Activated CD8-positive, alpha-beta T cell treated with anti-CD3 and anti-CD28 coated beads for 36 hours (primary cell): Measurements from ENCODE around the gene SMOC2. TPM values are rescaled to one million over a fixed set of nuclear protein-coding genes. Genes with fewer than 3 reads are reported as not detected.

Source experiments
- ATAC-seq: fragments of 200-7000 bp; cut with Tn5 transposase; one replicate; pipeline ENCODE4 v1.10.0; 2021; ENCODE audit warnings: mild to moderate bottlenecking, moderate library complexity
- CTCF ChIA-PET: fragments of 350-600 bp; sonication (Branson Sonifier 250); formaldehyde crosslinking; loops from one replicate; lab custom pipeline; 2021; ENCODE audit warnings: antibody characterized with exemption; lab: Charles Lee
- POLR2A ChIA-PET: fragments of 350-600 bp; sonication (Branson Sonifier 250); formaldehyde crosslinking; loops from one replicate; lab custom pipeline; 2021; ENCODE audit warnings: antibody characterized with exemption; lab: Charles Lee
- DNase-seq: peaks from one replicate; pipeline ENCODE4 v3.0.0-alpha.2; 2020
- H3K27ac Mint-ChIP-seq: one replicate; pipeline ENCODE4 v1.8.0; 2021; ENCODE audit warnings: mild to moderate bottlenecking, mixed read lengths
- H3K27me3 Mint-ChIP-seq: one replicate; pipeline ENCODE4 v1.8.0; 2021; ENCODE audit warnings: mixed read lengths
- H3K36me3 Mint-ChIP-seq: one replicate; pipeline ENCODE4 v1.8.0; 2021; ENCODE audit warnings: low read depth, mixed read lengths
- H3K4me1 Mint-ChIP-seq: one replicate; pipeline ENCODE4 v1.8.0; 2021; ENCODE audit warnings: low read depth, mixed read lengths
- H3K4me3 Mint-ChIP-seq: one replicate; pipeline ENCODE4 v1.8.0; 2021; ENCODE audit warnings: mild to moderate bottlenecking, moderate library complexity, mixed read lengths
- H3K9me3 Mint-ChIP-seq: one replicate; pipeline ENCODE4 v1.8.0; 2021; ENCODE audit warnings: mixed read lengths
- CTCF ChIP-seq: fragments of 200-600 bp; IDR thresholded peaks from one replicate; pipeline ENCODE4 v1.8.0; 2022; ENCODE audit warnings: antibody characterized with exemption, mild to moderate bottlenecking
- intact Hi-C: fragments of 100-400 bp; cut with micrococcal nuclease; formaldehyde crosslinking; loops from one replicate; pipeline ENCODE4 v1.10.0; 2022
- total RNA-seq, 2 experiments: library from RNA; stranded (reverse); gene quantifications; one replicate each; pipeline ENCODE4 v1.2.3, GENCODE V29; 2021

The SMOC2 gene
- total RNA-seq, 2 experiments from 2014 or later = not detected

- POLR2A ChIA-PET = no interaction called here
- no peak overlapping the region for H3K4me3 Mint-ChIP-seq
- H3K27ac Mint-ChIP-seq = no peak overlapping the region
- DNase-seq = no peak
- no peaks in the 10 kb centered on the region for H3K4me1 Mint-ChIP-seq
- no peaks in the 10 kb centered on the region for H3K9me3 Mint-ChIP-seq
- CTCF ChIA-PET = no interaction called here
- no peak for ATAC-seq
- peaks cover 2% of the 10 kb centered on the region for H3K27me3 Mint-ChIP-seq
- no peak for TF ChIP-seq CTCF
- intact Hi-C loops = no loop called here
- H3K36me3 Mint-ChIP-seq = no peaks in the 10 kb centered on the region
Observed at GRCh38 chr6:168515376-168515775, 74.4 kb downstream of the SMOC2 start.

GRCh38 chr6:168516944-168517741, 76.2 kb downstream of the SMOC2 start:
- Mint-ChIP-seq H3K27me3 (peaks cover 2% of the 10 kb centered on the region), H3K36me3 (no peaks in the 10 kb centered on the region), H3K4me3 (no peak overlapping the region), H3K9me3 (no peaks in the 10 kb centered on the region), H3K4me1 (no peaks in the 10 kb centered on the region), H3K27ac (no peak overlapping the region)
- ChIA-PET CTCF (no interaction called here), POLR2A (interaction anchor here (1.0 kb wide), 1 partner anchor 9 kb away, joined by 3 read pairs; no protein-coding TSS in a partner anchor)
- TF ChIP-seq CTCF = no peak
- DNase-seq = no peak
- no peak for ATAC-seq
- intact Hi-C loops = no loop called here

DNA sequence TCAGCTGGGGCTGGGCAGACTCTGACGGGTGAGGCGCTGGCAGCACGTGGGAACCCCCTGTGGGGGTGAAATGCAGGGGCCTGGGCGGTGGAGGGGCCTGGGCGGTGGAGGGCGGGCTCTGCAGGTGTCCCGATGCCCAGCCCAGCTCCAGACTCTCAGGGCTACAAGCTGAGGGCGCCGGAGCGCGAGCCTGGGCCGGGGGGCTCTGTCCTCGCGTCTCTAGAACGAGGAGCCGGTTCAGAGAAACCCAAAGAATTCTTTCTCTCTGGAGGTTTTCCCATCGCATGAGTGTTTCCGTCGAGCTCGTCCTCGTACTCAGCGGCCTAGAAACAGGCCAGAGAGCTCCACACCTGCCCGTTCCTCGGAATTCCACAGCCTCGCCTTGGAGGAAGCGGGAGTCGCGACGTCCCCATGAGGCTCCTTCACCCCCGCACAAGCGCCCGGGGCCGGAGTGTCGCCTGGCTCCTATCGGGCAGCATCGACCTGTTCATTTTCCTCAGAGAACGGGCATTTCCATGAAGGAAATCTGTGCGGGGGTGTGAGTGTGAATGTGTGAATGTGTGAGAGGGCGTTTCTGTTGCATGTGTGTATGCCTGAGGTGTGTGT, 76.9 kb downstream of the SMOC2 start:
- intact Hi-C loops = no loop called here
- Mint-ChIP-seq H3K27ac (no peak overlapping the region), H3K4me3 (no peak overlapping the region), H3K27me3 (peaks cover 5% of the 10 kb centered on the region), H3K4me1 (no peaks in the 10 kb centered on the region), H3K36me3 (no peaks in the 10 kb centered on the region), H3K9me3 (no peaks in the 10 kb centered on the region)
- POLR2A ChIA-PET = interaction anchor here (1.0 kb wide), 1 partner anchor 9 kb away, joined by 3 read pairs; no protein-coding TSS in a partner anchor
- DNase-seq (no peak), ATAC-seq (no peak)
- CTCF ChIA-PET = no interaction called here
- no peak for TF ChIP-seq CTCF

DNA sequence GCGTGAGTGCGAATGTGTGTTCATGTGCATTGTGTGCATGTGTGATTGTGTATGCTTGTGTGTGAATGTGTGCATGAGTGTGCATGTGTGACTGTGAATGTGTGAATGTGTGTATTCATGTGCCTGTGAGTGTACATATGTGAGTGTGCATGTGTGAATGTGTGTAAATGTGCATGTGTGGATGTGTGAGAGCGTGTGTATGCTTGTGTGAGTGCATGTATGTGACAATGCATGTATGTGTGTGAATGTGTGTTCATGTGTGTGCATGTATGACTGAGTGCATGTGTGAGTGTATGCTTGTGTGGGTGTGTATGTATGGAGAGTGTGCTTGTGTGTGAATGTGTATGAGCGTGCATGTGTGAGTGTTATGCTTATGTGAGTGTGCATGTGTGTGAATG, 77.4 kb downstream of the SMOC2 start:
- Mint-ChIP-seq H3K27ac (no peak overlapping the region), H3K4me3 (no peak overlapping the region), H3K4me1 (no peaks in the 10 kb centered on the region), H3K36me3 (no peaks in the 10 kb centered on the region), H3K27me3 (peaks cover 4% of the 10 kb centered on the region), H3K9me3 (no peaks in the 10 kb centered on the region)
- intact Hi-C loops = no loop called here
- no peak for ATAC-seq
- ChIA-PET POLR2A (no interaction called here), CTCF (no interaction called here)
- no peak for DNase-seq
- TF ChIP-seq CTCF = no peak

GRCh38 chr6:168518867-168519266, 77.9 kb downstream of the SMOC2 start:
- POLR2A ChIA-PET = no interaction called here
- DNase-seq (no peak), ATAC-seq (no peak)
- Mint-ChIP-seq H3K4me1 (no peaks in the 10 kb centered on the region), H3K4me3 (no peak overlapping the region), H3K27ac (no peak overlapping the region), H3K36me3 (no peaks in the 10 kb centered on the region), H3K9me3 (no peaks in the 10 kb centered on the region), H3K27me3 (peaks cover 3% of the 10 kb centered on the region)
- no peak for TF ChIP-seq CTCF
- intact Hi-C loops = no loop called here
- CTCF ChIA-PET = no interaction called here
